Gastroesophageal sphincter (tissue), 3 donors: ENCODE data around the gene DHX35.

Source experiments
- POLR2A ChIP-seq, 2 donors: fragments of 450-650 bp; IDR thresholded peaks; one replicate each; pipeline ENCODE4 v1.6.1; 2017; ENCODE audit warnings: antibody characterized with exemption in 2 of 2, mild to moderate bottlenecking in 2 of 2, moderate library complexity in 1 of 2
- TF ChIP-seq, protein P1 (sequence below), 4 experiments: fragments of 200-600 bp in 2 of 4; fragments of 450-650 bp in 2 of 4; sonication (generic) in 1 of 4; IDR thresholded peaks; one replicate each; pipeline ENCODE4 v1.5.1; 2017 to 2019; ENCODE audit warnings: antibody characterized with exemption in 4 of 4, mild to moderate bottlenecking in 2 of 4, moderate library complexity in 2 of 4

DNA sequence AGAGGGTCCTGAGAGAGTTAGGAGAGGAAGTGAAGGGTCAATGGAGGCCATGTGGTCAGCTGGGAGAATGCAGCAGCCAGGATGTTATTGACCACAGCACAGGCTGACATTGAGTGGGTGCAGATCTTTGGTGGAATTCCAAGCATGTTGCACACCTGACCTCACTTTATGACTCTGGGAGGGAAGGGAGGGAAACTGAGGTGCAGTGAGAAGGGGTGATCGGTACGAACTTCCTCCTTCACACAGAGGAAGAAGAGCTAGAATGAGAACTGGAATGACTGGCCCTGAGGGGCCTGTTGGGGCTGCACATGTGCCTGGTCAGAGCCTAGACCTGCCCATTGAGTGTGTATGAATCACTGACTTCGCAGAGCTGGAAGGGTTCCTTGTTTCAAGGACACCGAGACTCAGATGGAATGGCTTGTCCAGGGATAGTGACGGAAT lies 26.2 kb upstream of the DHX35 start:
- TF ChIP-seq POLR2A (IDR thresholded peaks at IDR 0.05), result no peak
- TF ChIP-seq, protein P1, sequence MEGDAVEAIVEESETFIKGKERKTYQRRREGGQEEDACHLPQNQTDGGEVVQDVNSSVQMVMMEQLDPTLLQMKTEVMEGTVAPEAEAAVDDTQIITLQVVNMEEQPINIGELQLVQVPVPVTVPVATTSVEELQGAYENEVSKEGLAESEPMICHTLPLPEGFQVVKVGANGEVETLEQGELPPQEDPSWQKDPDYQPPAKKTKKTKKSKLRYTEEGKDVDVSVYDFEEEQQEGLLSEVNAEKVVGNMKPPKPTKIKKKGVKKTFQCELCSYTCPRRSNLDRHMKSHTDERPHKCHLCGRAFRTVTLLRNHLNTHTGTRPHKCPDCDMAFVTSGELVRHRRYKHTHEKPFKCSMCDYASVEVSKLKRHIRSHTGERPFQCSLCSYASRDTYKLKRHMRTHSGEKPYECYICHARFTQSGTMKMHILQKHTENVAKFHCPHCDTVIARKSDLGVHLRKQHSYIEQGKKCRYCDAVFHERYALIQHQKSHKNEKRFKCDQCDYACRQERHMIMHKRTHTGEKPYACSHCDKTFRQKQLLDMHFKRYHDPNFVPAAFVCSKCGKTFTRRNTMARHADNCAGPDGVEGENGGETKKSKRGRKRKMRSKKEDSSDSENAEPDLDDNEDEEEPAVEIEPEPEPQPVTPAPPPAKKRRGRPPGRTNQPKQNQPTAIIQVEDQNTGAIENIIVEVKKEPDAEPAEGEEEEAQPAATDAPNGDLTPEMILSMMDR (IDR thresholded peaks at IDR 0.05), result no peak
